HepG2 (cell line): ENCODE results near the gene RGS2. TPM values are rescaled to one million over a fixed set of nuclear protein-coding genes. Genes with fewer than 3 reads are reported as not detected.

Experiments used
- ATAC-seq: fragments of 200-7000 bp; cut with Tn5 transposase; 3 replicates; pipeline ENCODE4 v1.9.1; 2020; ENCODE audit warnings: mild to moderate bottlenecking, moderate library complexity
- BruUV-seq: library from RNA; stranded (reverse); fragments of 400-500 nt; replicated peaks from 2 replicates; lab custom pipeline; 2021; lab: Mats Ljungman, UMichigan
- CTCF ChIA-PET: fragments of 300-600 bp; formaldehyde crosslinking; extraction: SDS; loops from one replicate; lab custom pipeline; 2021; ENCODE audit warnings: low total read pairs, inconsistent platforms, low intra/inter-chr PET ratio; lab: Yijun Ruan, JAX
- POLR2A ChIA-PET: fragments of 350-600 bp; sonication (Branson Sonifier 250); formaldehyde crosslinking; loops from one replicate; lab custom pipeline; 2020; ENCODE audit warnings: antibody characterized with exemption, inconsistent platforms; lab: Yijun Ruan, JAX
- DNase-seq: peaks from one replicate; pipeline ENCODE4 v3.0.0-alpha.2; 2015; ENCODE audit warnings: low spot score
- FAIRE-seq: peaks from 3 replicates; lab custom pipeline; 2011; peaks lifted over from hg19 to GRCh38; lab: Jason Lieb, UNC
- H2AFZ ChIP-seq: one replicate; pipeline ENCODE4 v1.6.1; 2011; ENCODE audit warnings: low read length, inconsistent platforms
- H3K27ac ChIP-seq: fragments of 300-600 bp; 3 replicates; pipeline ENCODE4 v1.8.0; 2011; ENCODE audit warnings: mixed run types, mild to moderate bottlenecking, mixed read lengths, low read length, inconsistent platforms; ENCODE audit not compliant: insufficient read depth; ENCODE audit errors: extremely low read length
- H3K27me3 ChIP-seq, 2 experiments: fragments of 200-600 bp in 1 of 2; 2 replicates in 1 of 2; 3 replicates in 1 of 2; pipeline versions ENCODE4 v1.6.0 to v1.8.0; 2011; ENCODE audit warnings: low read length in 2 of 2, mild to moderate bottlenecking in 2 of 2, moderate library complexity in 2 of 2, inconsistent platforms in 1 of 2; ENCODE audit not compliant: insufficient read depth in 2 of 2, control insufficient read depth in 1 of 2
- H3K36me3 ChIP-seq, 2 experiments: fragments of 200-600 bp in 1 of 2; replicated peaks in 1 of 2; 2 replicates in 1 of 2; 3 replicates in 1 of 2; pipeline versions ENCODE4 v1.5.1 to v1.8.0; 2011; ENCODE audit warnings: low read length in 2 of 2, inconsistent platforms in 1 of 2; ENCODE audit not compliant: insufficient read depth in 2 of 2, control insufficient read depth in 1 of 2
- H3K4me1 ChIP-seq: 2 replicates; pipeline ENCODE4 v1.5.1; 2012; ENCODE audit warnings: low read length, inconsistent platforms; ENCODE audit not compliant: insufficient read depth
- H3K4me2 ChIP-seq: 2 replicates; pipeline ENCODE4 v1.6.0; 2011; ENCODE audit warnings: low read depth, low read length, inconsistent platforms
- H3K4me3 ChIP-seq, 3 experiments: fragments of 200-600 bp in 1 of 3; sonication (generic), shearing (Covaris generic) in 1 of 3; replicated peaks in 1 of 3; 2 replicates each; pipeline ENCODE4 v1.5.1; 2011 to 2016; ENCODE audit warnings: low read length in 3 of 3, inconsistent platforms in 2 of 3, low read depth in 2 of 3, mild to moderate bottlenecking in 2 of 3, control low read depth in 1 of 3, mixed read lengths in 1 of 3; ENCODE audit not compliant: insufficient read depth in 1 of 3
- H3K79me2 ChIP-seq: one replicate; pipeline ENCODE4 v1.6.1; 2011; ENCODE audit warnings: low read length, inconsistent platforms; ENCODE audit not compliant: insufficient read depth
- H3K9ac ChIP-seq: 2 replicates; pipeline ENCODE4 v1.6.0; 2011; ENCODE audit warnings: mild to moderate bottlenecking, low read depth, low read length, inconsistent platforms; ENCODE audit not compliant: insufficient read depth
- H3K9me3 ChIP-seq: 2 replicates; pipeline ENCODE4 v1.5.1; 2012; ENCODE audit warnings: mild to moderate bottlenecking, low read length
- H4K20me1 ChIP-seq: 2 replicates; pipeline ENCODE4 v1.6.0; 2011; ENCODE audit warnings: inconsistent platforms, mild to moderate bottlenecking, low read length, moderate library complexity; ENCODE audit not compliant: insufficient read depth
- GATAD2A ChIP-seq: IDR thresholded peaks from 2 replicates; pipeline ENCODE4 v1.6.1; 2016
- MAFG ChIP-seq: sonication (generic); formaldehyde crosslinking; IDR thresholded peaks from 2 replicates; pipeline ENCODE4 v1.5.1; 2020; ENCODE audit warnings: mild to moderate bottlenecking, missing genetic modification reagents
- MEIS2 ChIP-seq: sonication (generic); formaldehyde crosslinking; IDR thresholded peaks from 2 replicates; pipeline ENCODE4 v1.9.0; 2021; ENCODE audit warnings: mild to moderate bottlenecking, missing genetic modification reagents
- PHF21A ChIP-seq: sonication (generic); formaldehyde crosslinking; IDR thresholded peaks from 2 replicates; pipeline ENCODE4 v1.5.0; 2020; ENCODE audit warnings: mild to moderate bottlenecking, missing genetic modification reagents
- PHF8 ChIP-seq: sonication (generic); formaldehyde crosslinking; IDR thresholded peaks from 2 replicates; pipeline ENCODE4 v1.5.0; 2020; ENCODE audit warnings: missing genetic modification reagents
- RARA ChIP-seq: IDR thresholded peaks from 2 replicates; pipeline ENCODE4 v1.6.1; 2016; ENCODE audit warnings: missing genetic modification reagents, missing compliant biosample characterization
- RXRB ChIP-seq: IDR thresholded peaks from 2 replicates; pipeline ENCODE4 v1.6.1; 2016; ENCODE audit warnings: borderline replicate concordance, missing genetic modification reagents, missing compliant biosample characterization
- THYN1 ChIP-seq: sonication (generic); formaldehyde crosslinking; IDR thresholded peaks from 2 replicates; pipeline ENCODE4 v1.8.1; 2023; ENCODE audit warnings: low read depth, mild to moderate bottlenecking, moderate library complexity, missing genetic modification reagents, borderline replicate concordance
- WIZ ChIP-seq: sonication (generic); formaldehyde crosslinking; IDR thresholded peaks from 2 replicates; pipeline ENCODE4 v1.5.1; 2020; ENCODE audit warnings: mild to moderate bottlenecking, missing genetic modification reagents
- ZNF274 ChIP-seq: sonication (generic); formaldehyde crosslinking; IDR thresholded peaks from 2 replicates; pipeline ENCODE4 v1.5.1; 2020; ENCODE audit warnings: mild to moderate bottlenecking, missing genetic modification reagents
- ZNF331 ChIP-seq: sonication (generic); formaldehyde crosslinking; IDR thresholded peaks from 2 replicates; pipeline ENCODE4 v1.4.0; 2020; ENCODE audit warnings: missing genetic modification reagents
- ZNF333 ChIP-seq: sonication (generic); formaldehyde crosslinking; IDR thresholded peaks from 2 replicates; pipeline ENCODE4 v1.4.0; 2020; ENCODE audit warnings: mild to moderate bottlenecking, missing genetic modification reagents, borderline replicate concordance
- ZNF460 ChIP-seq: sonication (generic); formaldehyde crosslinking; IDR thresholded peaks from 2 replicates; pipeline ENCODE4 v1.5.1; 2020; ENCODE audit warnings: missing genetic modification reagents, mild to moderate bottlenecking, borderline replicate concordance
- WGBS: methylation state at CpG from one replicate; pipeline ENCODE4 v1.1.6; 2017; ENCODE audit warnings: low lambda C conversion rate; 5-methylcytosine and 5-hydroxymethylcytosine counted together
- in situ Hi-C: cut with HindIII; loops from 2 replicates; pipeline ENCODE4 v1.10.0; 2017; ENCODE audit warnings: low pct_unique_long_range_greater_than_20kb; ENCODE audit not compliant: extremely low pct_ligation_motif_present
- intact Hi-C: fragments of 100-400 bp; cut with micrococcal nuclease; formaldehyde crosslinking; loops from one replicate; pipeline ENCODE4 v1.10.0; 2022; ENCODE audit not compliant: unreplicated experiment
- polyA plus RNA-seq, 8 experiments: library from polyadenylated mRNA; depleted of rRNA in 3 of 8; stranded (reverse) in 7 of 8; unstranded in 1 of 8; fragments of >200 nt; fragmentation: Illumina TruSeq in 4 of 8; extraction: Trizol in 4 of 8; gene quantifications; 2 replicates each; pipeline versions ENCODE4 v1.2.1 to v1.2.3, GENCODE V29; 2011 to 2016; ENCODE audit warnings: low read depth in 4 of 8, missing spikeins in 1 of 8, mixed read lengths in 1 of 8; ENCODE audit not compliant: insufficient read depth in 1 of 8
- total RNA-seq, 5 experiments: library from RNA; depleted of rRNA; stranded (reverse); fragments of >200 nt; fragmentation: Illumina TruSeq; extraction: Trizol; gene quantifications; 2 replicates each; pipeline ENCODE4 v1.2.3, GENCODE V29; 2016; ENCODE audit warnings: low read depth in 1 of 5
- TF ChIP-seq, protein P1 (sequence below): sonication (generic); formaldehyde crosslinking; IDR thresholded peaks from 2 replicates; pipeline ENCODE4 v1.5.0; 2020; ENCODE audit warnings: mild to moderate bottlenecking, missing genetic modification reagents, borderline replicate concordance
- TF ChIP-seq, protein P2 (sequence below): sonication (generic); formaldehyde crosslinking; IDR thresholded peaks from 2 replicates; pipeline ENCODE4 v1.4.0; 2020; ENCODE audit warnings: missing genetic modification reagents
- TF ChIP-seq, protein P3 (sequence below): sonication (generic); formaldehyde crosslinking; IDR thresholded peaks from 2 replicates; pipeline ENCODE4 v1.5.1; 2020; ENCODE audit warnings: missing genetic modification reagents, mild to moderate bottlenecking, borderline replicate concordance

Gene RGS2
- total and polyA plus RNA-seq, 2 of the 13 experiments (the other 11 are each of a cell fraction or from before 2014, with no cell fraction given) = 0.64 to 1.4 TPM

DNA sequence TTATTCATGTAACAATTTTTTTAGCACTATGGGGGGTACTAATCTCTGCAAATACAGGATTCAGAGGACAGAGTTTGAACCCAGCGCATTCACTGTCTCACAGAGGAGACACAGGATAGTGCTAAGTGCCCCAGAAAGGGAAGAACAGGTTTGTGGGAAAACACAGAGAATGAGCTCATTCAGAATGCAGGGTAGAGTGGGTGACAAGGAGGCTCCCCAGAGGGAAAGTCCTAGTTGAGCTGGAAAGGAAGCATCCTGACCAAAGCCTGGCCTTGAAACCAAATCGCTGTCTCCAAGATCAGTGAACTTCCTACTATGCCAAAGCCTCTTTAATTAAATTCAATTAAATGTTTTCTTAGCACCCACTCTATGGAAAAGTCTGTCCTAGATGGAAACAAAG is 19.0 kb upstream of the RGS2 start:
- WGBS = 42% methylated on average over 2 of the region's 2 CpGs
- Histone ChIP-seq H2AFZ (no peak overlapping the region), H3K4me2 (no peak overlapping the region), H3K27me3 (no peaks in the 10 kb centered on the region; a peak in 1 of 5 replicates), H3K27ac (no peak overlapping the region), H3K36me3 (no peaks in the 10 kb centered on the region), H3K9me3 (no peaks in the 10 kb centered on the region), H3K79me2 (no peaks in the 10 kb centered on the region), H3K9ac (no peak overlapping the region), H4K20me1 (no peaks in the 10 kb centered on the region), H3K4me3 (no peak overlapping the region), H3K4me1 (no peaks in the 10 kb centered on the region)
- no peak for DNase-seq
- POLR2A ChIA-PET = no interaction called here
- CTCF ChIA-PET = no interaction called here
- in situ Hi-C loops (no loop called here), intact Hi-C loops (no loop called here)
- no TSS peak for BruUV-seq
- no peak for ATAC-seq
- FAIRE-seq = no peak
- TF ChIP-seq, protein P1, sequence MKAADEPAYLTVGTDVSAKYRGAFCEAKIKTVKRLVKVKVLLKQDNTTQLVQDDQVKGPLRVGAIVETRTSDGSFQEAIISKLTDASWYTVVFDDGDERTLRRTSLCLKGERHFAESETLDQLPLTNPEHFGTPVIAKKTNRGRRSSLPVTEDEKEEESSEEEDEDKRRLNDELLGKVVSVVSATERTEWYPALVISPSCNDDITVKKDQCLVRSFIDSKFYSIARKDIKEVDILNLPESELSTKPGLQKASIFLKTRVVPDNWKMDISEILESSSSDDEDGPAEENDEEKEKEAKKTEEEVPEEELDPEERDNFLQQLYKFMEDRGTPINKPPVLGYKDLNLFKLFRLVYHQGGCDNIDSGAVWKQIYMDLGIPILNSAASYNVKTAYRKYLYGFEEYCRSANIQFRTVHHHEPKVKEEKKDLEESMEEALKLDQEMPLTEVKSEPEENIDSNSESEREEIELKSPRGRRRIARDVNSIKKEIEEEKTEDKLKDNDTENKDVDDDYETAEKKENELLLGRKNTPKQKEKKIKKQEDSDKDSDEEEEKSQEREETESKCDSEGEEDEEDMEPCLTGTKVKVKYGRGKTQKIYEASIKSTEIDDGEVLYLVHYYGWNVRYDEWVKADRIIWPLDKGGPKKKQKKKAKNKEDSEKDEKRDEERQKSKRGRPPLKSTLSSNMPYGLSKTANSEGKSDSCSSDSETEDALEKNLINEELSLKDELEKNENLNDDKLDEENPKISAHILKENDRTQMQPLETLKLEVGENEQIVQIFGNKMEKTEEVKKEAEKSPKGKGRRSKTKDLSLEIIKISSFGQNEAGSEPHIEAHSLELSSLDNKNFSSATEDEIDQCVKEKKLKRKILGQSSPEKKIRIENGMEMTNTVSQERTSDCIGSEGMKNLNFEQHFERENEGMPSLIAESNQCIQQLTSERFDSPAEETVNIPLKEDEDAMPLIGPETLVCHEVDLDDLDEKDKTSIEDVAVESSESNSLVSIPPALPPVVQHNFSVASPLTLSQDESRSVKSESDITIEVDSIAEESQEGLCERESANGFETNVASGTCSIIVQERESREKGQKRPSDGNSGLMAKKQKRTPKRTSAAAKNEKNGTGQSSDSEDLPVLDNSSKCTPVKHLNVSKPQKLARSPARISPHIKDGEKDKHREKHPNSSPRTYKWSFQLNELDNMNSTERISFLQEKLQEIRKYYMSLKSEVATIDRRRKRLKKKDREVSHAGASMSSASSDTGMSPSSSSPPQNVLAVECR (CRISPR knock-in tag) = no peak
- TF ChIP-seq MAFG (CRISPR knock-in tag) (no peak), ZNF331 (CRISPR knock-in tag) (no peak), ZNF274 (CRISPR knock-in tag) (no peak), WIZ (no peak), RARA (no peak), ZNF460 (CRISPR knock-in tag) (no peak), PHF8 (CRISPR knock-in tag) (no peak), RXRB (CRISPR knock-in tag) (no peak), PHF21A (CRISPR knock-in tag) (no peak), MEIS2 (CRISPR knock-in tag) (no peak), ZNF333 (CRISPR knock-in tag) (no peak), THYN1 (CRISPR knock-in tag) (no peak), GATAD2A (CRISPR knock-in tag) (no peak)
- TF ChIP-seq, protein P2, sequence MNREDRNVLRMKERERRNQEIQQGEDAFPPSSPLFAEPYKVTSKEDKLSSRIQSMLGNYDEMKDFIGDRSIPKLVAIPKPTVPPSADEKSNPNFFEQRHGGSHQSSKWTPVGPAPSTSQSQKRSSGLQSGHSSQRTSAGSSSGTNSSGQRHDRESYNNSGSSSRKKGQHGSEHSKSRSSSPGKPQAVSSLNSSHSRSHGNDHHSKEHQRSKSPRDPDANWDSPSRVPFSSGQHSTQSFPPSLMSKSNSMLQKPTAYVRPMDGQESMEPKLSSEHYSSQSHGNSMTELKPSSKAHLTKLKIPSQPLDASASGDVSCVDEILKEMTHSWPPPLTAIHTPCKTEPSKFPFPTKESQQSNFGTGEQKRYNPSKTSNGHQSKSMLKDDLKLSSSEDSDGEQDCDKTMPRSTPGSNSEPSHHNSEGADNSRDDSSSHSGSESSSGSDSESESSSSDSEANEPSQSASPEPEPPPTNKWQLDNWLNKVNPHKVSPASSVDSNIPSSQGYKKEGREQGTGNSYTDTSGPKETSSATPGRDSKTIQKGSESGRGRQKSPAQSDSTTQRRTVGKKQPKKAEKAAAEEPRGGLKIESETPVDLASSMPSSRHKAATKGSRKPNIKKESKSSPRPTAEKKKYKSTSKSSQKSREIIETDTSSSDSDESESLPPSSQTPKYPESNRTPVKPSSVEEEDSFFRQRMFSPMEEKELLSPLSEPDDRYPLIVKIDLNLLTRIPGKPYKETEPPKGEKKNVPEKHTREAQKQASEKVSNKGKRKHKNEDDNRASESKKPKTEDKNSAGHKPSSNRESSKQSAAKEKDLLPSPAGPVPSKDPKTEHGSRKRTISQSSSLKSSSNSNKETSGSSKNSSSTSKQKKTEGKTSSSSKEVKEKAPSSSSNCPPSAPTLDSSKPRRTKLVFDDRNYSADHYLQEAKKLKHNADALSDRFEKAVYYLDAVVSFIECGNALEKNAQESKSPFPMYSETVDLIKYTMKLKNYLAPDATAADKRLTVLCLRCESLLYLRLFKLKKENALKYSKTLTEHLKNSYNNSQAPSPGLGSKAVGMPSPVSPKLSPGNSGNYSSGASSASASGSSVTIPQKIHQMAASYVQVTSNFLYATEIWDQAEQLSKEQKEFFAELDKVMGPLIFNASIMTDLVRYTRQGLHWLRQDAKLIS (CRISPR knock-in tag) = no peak
- TF ChIP-seq, protein P3, sequence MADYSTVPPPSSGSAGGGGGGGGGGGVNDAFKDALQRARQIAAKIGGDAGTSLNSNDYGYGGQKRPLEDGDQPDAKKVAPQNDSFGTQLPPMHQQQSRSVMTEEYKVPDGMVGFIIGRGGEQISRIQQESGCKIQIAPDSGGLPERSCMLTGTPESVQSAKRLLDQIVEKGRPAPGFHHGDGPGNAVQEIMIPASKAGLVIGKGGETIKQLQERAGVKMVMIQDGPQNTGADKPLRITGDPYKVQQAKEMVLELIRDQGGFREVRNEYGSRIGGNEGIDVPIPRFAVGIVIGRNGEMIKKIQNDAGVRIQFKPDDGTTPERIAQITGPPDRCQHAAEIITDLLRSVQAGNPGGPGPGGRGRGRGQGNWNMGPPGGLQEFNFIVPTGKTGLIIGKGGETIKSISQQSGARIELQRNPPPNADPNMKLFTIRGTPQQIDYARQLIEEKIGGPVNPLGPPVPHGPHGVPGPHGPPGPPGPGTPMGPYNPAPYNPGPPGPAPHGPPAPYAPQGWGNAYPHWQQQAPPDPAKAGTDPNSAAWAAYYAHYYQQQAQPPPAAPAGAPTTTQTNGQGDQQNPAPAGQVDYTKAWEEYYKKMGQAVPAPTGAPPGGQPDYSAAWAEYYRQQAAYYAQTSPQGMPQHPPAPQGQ (CRISPR knock-in tag) = no peak
